Measurements from ENCODE around the gene LHX4.

Gene LHX4

GRCh38 chr1:180229483-180230415, at the start of gene LHX4:
Gene LHX4, plus strand, starts transcription at chr1:180230264. Its CDS starts 266 bp downstream, at chr1:180230530.
- no peak for DNase-seq

GRCh38 chr1:180181048-180181447, 49.0 kb upstream of the LHX4 start:
- DNase-seq = no peak

DNA sequence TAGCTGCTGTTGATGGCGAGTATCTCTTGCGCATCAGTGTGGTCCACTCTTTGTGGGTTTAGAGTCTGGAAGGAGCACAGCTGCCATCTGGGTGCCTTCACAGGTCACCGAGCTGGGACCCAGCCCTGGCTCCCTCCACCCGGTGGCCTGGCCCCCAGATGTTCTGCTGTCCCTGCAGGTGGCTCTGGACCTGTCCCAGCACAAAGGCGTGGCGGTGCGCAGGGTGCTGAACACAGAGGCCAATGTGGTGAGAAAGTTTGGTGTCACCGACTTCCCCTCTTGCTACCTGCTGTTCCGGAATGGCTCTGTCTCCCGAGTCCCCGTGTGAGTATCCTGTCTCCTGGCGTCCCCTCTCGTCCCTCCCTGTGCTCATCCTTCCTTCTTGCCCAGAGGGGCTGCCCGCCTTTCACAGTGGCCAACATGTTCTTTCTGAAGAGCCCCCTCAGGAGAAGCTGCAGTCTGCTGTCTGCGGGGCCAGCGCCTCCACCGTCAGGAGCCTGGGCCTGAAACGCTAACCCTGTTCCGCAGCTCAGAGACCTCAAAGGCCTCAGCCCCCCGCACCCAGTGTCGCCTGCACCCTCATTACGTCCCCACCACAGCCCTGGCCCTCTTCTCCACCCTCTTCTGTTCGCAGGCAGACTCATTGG, 47.9 kb upstream of the LHX4 start:
- no peak for DNase-seq

GRCh38 chr1:180182643-180183311, 47.3 kb upstream of the LHX4 start:
- peak; percentile 46 for DNase-seq

DNA sequence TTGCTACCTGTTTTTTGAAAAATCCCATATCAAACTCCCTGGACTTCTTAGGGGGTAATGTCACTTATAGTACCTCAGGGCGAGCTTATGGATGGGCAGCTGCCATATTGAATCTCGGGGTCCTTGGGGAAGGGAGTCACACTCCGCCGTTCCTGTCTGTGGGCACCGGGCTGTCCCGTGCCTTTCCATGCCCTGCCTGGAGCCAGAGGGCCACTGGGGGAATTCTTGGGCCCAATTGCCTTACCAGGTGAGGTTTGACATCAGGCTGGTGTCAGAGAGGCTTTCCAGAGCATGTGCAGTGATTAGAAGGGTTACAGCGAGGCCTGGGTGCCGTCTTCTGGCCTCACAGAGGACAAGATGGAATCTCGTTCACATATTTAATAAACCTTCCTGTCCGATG, 46.6 kb upstream of the LHX4 start:
- no peak for DNase-seq

DNA sequence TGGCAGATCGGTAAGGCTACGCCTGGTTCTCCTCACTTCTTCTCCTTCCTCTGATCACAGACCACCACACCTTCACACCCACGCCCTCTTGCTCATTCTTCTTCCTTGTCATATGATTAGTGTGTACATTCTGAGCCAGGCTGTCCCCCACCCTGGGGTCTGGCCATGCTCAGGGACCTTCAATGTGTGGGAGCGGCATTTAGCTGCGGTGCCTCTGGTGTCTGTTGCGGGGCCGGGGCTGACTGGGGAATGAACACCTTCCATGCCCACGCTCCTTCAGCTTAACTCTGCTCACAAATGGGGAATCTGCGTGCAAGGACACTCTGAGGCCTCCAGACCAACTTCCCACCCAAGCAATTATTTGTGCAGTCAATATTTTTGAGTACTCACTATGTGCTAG, 46.0 kb upstream of the LHX4 start:
- DNase-seq = no peak

- no peak for DNase-seq
Observed at GRCh38 chr1:180185281-180185680, 44.8 kb upstream of the LHX4 start.

GRCh38 chr1:180185971-180186645, 44.0 kb upstream of the LHX4 start:
- DNase-seq = no peak

DNA sequence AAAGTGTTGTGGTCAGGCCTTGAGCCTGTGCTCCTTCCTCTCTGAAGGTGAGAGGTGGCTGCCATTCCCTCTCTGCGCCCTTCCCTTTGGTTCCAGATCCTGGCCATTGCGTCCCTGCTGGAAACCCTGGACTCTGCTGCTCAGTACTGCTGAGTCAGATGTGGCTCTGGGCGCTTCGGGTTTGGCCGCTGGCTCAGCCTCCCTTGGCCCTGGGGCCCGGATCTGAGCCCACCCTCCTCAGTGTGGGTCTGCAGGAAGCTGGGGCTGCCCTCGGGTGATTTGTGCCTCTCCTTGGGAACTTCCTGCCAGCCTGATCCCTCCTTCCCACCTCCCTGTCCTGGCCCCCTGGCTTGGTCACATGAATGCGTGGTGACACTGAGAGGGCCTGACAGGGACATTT, 43.2 kb upstream of the LHX4 start:
- DNase-seq = no peak

GRCh38 chr1:180187626-180188025, 42.4 kb upstream of the LHX4 start:
- DNase-seq = no peak

GRCh38 chr1:180188091-180188506, 42.0 kb upstream of the LHX4 start:
- no peak for DNase-seq

DNA sequence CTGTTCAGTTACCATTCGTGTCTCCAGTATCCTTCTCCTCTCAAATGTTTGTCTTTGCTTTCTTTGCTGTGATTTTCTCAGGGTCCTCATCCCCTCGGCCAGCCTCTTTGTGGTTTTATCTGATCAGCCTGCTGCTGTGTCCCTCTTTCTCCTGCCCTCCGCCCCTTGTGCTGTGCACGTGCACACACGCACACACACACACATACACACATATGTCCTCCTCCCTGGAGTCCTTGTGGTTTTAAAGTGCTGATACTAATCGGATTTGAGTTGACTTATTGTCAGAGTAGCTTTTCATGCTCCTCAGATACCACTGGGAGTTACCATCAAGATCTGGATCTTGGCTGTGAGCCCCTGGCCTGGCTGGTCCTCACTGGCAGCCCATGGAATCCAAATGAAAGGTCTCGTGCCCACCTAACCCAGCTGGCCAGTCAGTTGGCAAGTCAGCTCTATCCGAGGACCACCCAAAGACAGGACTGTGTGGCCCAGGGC, 41.3 kb upstream of the LHX4 start:
- no peak for DNase-seq

DNA sequence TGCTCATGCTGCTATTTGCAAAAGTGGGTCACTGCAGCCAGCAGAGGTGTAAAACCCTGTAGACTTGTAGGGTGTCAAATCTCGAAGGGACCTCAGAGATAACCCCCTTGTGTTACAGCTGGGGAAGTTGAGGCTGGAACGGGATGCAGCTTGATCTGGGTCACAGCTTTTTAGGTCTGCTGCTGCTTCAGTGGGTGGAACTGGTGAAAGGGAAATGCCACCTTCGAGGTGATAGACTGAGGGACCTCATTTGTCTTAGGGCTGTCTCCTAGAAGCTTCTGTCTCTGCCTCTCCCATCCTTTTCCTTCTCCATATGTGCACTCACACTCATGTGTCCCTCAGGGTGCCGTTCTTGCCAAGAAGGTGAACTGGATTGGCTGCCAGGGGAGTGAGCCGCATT, 40.0 kb upstream of the LHX4 start:
- DNase-seq = no peak

GRCh38 chr1:180192172-180192571, 37.9 kb upstream of the LHX4 start:
- DNase-seq = no peak

DNA sequence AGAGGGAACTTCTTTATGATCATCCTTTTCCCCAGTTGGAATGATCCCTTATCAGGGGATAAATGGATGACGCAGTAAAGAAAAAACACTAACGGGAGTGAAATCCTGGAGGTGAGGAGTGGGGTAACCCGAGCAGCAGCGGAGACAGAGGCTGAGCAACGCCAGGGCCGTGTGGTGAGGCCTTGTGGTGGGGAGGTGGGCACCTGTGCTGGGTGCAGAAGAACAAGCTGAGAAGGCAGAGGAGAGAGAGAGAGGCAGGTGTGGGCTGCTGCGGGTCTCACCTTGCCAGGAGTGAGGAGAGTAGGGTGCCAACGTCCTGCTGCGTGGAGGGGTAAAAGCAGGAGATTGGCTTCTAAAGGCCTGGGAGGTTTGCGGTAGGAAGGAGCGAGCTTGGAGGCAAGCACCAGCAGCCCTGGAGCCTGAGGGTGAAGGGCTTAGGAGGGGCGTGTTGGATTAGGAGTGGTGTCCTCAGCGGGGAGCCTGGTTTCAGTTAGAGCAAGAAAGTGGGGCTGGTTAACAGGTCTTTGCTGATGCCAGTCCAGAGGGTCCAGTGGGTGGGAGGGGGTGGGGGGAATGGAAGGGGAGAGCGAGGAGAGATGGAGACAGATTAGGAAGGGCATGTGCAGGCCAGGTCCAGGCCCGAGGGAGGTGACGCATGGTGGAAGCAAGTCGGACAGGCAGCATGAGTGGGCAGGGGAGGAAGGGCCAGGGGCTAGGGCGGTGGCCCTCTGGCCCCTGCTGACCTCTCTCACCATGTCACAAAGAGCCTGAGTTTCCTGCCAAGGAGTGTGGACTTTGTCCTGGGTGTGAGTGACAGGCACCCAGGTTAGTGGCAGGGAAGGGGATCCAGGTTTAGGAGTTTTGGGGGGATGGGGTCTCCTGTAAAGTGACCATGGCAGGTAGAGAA, 36.7 kb upstream of the LHX4 start:
- no peak for DNase-seq

GRCh38 chr1:180194048-180194425, 36.0 kb upstream of the LHX4 start:
- no peak for DNase-seq

GRCh38 chr1:180194546-180195207, 35.4 kb upstream of the LHX4 start:
- no peak for DNase-seq

DNA sequence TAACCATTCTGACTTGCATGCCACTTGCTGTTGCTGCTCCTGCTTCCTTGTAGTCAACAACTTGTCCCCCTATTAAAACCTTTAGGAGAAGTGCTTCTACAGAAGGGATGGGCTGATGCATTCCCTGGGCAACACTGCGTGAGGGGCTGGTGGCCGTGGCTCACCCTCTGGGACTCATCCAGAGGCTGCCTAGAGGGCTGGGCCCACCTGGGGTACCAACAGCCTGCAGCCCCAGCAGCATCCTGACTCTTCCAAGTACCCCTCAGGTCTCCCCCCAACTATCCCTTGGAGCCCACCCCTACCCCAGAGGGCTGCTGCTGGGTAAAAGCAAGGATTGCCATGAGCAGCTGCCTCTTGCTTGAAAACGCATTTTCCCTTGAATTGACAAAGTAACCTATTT, 34.7 kb upstream of the LHX4 start:
- no peak for DNase-seq

- no peak for DNase-seq
Observed at GRCh38 chr1:180195916-180196315, 34.1 kb upstream of the LHX4 start.

- no peak for DNase-seq
Observed at GRCh38 chr1:180196436-180197003, 33.5 kb upstream of the LHX4 start.

DNA sequence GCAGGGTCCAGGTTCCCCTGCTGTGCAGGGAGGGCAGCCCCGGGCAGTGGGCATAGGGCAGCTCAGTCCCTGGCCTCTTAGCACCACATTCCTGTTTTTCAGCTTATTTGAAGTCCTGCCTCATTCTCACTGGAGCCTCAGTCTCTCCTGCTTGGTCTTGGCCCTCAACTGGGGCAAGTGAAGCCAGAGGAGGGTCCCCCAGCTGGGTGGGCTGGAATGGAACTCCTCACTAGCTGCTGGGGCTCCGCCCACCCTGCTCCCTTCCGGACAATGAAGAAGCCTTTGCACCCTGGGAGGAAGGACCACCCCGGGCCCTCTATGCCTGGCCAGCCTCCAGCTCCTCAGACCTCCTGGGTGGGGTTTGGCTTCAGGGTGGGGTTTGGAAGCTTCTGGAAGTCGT, 32.8 kb upstream of the LHX4 start:
- no peak for DNase-seq

Data from NCI-H2081 treated with DMSO at 0.1 percent for 48 hours (cell line).